Breast epithelium (tissue), 3 donors: Measurements from ENCODE around the gene NOVA1.

Source experiments
- POLR2A ChIP-seq: fragments of 450-650 bp; IDR thresholded peaks from one replicate; pipeline ENCODE4 v1.6.1; 2016; ENCODE audit warnings: antibody characterized with exemption, mild to moderate bottlenecking, moderate library complexity
- TF ChIP-seq, protein P1 (sequence below), 3 donors: fragments of 450-650 bp; IDR thresholded peaks; one replicate each; pipeline ENCODE4 v1.5.1; 2016 to 2017; ENCODE audit warnings: antibody characterized with exemption in 3 of 3, mild to moderate bottlenecking in 3 of 3, moderate library complexity in 3 of 3

DNA sequence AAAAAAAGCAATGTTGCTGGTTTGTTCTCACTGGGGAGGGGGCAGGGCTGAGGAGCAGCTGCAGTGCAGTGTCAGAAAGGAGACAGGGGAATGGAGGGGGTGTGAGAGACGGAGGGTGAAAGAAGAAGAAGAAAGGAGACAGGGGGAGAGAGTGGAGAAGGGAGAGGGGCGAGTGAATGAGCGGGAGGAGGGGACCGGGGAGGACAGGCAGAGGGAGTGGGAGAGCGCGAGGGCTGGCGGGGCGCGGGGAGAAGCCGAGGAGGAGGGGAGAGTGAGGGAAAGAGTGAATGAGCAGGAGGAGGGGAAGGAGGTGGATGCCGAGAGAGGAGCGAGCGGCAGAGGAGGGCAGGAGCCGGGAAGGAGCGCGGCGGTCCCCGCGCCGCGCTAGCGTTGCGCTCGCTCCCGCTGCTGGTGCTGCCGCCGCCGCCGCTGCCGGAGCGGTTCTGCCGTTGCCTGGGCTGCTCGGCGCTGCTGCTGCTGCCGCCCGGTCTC lies at the start of gene NOVA1:
- TF ChIP-seq, protein P1, sequence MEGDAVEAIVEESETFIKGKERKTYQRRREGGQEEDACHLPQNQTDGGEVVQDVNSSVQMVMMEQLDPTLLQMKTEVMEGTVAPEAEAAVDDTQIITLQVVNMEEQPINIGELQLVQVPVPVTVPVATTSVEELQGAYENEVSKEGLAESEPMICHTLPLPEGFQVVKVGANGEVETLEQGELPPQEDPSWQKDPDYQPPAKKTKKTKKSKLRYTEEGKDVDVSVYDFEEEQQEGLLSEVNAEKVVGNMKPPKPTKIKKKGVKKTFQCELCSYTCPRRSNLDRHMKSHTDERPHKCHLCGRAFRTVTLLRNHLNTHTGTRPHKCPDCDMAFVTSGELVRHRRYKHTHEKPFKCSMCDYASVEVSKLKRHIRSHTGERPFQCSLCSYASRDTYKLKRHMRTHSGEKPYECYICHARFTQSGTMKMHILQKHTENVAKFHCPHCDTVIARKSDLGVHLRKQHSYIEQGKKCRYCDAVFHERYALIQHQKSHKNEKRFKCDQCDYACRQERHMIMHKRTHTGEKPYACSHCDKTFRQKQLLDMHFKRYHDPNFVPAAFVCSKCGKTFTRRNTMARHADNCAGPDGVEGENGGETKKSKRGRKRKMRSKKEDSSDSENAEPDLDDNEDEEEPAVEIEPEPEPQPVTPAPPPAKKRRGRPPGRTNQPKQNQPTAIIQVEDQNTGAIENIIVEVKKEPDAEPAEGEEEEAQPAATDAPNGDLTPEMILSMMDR (IDR thresholded peaks at IDR 0.05): no peak
- no peak for TF ChIP-seq POLR2A
